ENCODE results near the gene INF2.

INF2 gene

DNA sequence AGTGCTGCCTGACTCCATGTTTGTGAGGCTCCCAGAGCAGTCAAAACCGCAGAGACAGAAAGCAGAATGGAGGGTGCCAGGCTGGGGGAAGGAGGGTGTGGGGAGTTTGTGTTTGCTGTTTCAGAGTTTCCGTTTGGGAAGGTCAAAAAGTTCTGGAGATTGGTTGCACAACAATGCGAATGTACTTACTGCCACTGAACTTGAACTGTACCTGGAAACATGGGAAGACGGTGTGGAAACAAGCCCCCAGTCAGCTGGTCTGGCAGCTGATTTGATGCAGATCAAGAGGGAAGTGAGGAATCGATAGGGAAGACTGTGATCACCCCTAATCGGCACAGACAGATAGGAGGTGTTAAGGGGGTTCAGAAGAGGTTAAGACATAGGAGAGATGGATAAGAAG lies 35.3 kb upstream of the INF2 start:
- Histone ChIP-seq H2AFZ (ENCODE audit: low read length) (no peak overlapping the region), H4K8ac (ENCODE audit: low read depth, low read length) (no peak overlapping the region), H3K9ac (ENCODE audit: low read depth, low read length, poor library complexity) (no peak overlapping the region), H3K9me3 (replicated peaks in 1 of 2; ENCODE audit: control insufficient read depth in 2 of 2, insufficient read depth in 1 of 2, low read depth in 1 of 2, low read length in 2 of 2) (peaks cover 8 to 24% of the 10 kb centered on the region in 2 donors), H3K36me3 (replicated peaks in 1 of 2; ENCODE audit: control insufficient read depth in 2 of 2, insufficient read depth in 2 of 2, low read length in 2 of 2) (no peaks in the 10 kb centered on the region), H2BK15ac (ENCODE audit: low read length) (no peak overlapping the region), H3K18ac (ENCODE audit: low read length) (no peak overlapping the region), H3K14ac (ENCODE audit: low read length) (peak overlapping the region; percentile 33), H3K4ac (ENCODE audit: low read length) (peak overlapping the region; percentile 19), H2BK12ac (ENCODE audit: low read length) (no peak overlapping the region), H3K4me3 (ENCODE audit: low read length in 2 of 2) (peak overlapping the region in 1 of 2 donors; percentile 43), H3K27ac (replicated peaks; ENCODE audit: low read length) (no peak overlapping the region), H3K4me1 (ENCODE audit: control insufficient read depth in 2 of 2, insufficient read depth in 1 of 2, low read depth in 1 of 2, low read length in 2 of 2) (peaks cover 0 to 6% of the 10 kb centered on the region in 2 donors), H3K4me2 (ENCODE audit: insufficient read depth, low read length, poor library complexity, severe bottlenecking) (no peak overlapping the region), H3K23ac (ENCODE audit: low read depth, low read length, poor library complexity) (no peak overlapping the region), H3K79me1 (ENCODE audit: low read depth, low read length) (peaks cover 3% of the 10 kb centered on the region), H4K91ac (ENCODE audit: low read depth, low read length, poor library complexity) (no peak overlapping the region), H3K27me3 (ENCODE audit: control insufficient read depth in 3 of 3, insufficient read depth in 3 of 3, low read depth in 1 of 3, low read length in 3 of 3) (no peaks in the 10 kb centered on the region), H2BK5ac (ENCODE audit: low read length) (no peak overlapping the region), H2BK120ac (ENCODE audit: low read depth, low read length) (no peak overlapping the region), H2AK5ac (ENCODE audit: low read depth, low read length) (no peak overlapping the region)
- no CpG with 5 or more reads among the region's 6 CpGs for WGBS, 2 donors (ENCODE audit: extremely low coverage in 2 of 2, insufficient read length in 2 of 2, insufficient replicate concordance in 1 of 2)
- DNase-seq (ENCODE audit: low spot score): no peak

DNA sequence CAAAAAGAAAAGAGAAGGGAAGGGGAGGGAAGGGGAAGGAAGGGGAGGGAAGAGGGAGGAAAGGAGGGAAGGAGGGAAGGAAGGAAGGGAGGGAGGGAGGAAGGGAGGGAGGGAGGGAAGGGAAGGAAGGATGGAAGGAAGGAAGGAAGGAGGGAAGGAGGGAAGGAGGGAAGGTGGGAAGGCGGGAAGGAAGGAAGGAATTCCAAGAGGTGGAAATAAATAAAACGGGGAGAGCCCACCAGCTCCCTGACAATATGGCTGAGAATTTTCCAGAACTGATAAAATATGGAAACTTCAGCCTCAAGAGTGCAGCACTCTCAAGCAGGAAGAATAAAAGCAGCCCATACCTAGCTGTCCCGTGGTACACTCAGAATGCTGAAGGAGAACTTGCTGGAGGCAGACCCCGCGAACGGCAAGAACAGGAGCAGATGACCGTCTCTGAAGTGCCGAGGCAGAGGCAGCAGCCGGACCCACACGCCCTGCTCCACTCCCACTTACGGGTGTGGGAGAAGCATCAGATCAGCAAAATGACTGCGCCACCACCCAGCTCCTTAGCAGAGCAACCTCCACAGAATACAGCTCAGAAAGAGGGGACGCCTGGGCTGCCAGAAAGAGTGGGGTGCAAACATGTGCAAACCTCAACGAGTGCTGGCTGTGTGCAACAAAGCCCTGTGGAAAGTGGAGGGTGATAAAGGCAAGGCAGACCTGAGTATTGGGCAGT lies 34.1 kb upstream of the INF2 start:
- Histone ChIP-seq H2AFZ (ENCODE audit: low read length) (no peak overlapping the region), H3K14ac (ENCODE audit: low read length) (no peak overlapping the region), H3K79me1 (ENCODE audit: low read depth, low read length) (peaks cover 8% of the 10 kb centered on the region), H3K27me3 (ENCODE audit: control insufficient read depth in 3 of 3, insufficient read depth in 3 of 3, low read depth in 1 of 3, low read length in 3 of 3) (no peaks in the 10 kb centered on the region), H2BK5ac (ENCODE audit: low read length) (no peak overlapping the region), H3K18ac (ENCODE audit: low read length) (peak overlapping the region; percentile 44), H3K27ac (replicated peaks; ENCODE audit: low read length) (no peak overlapping the region), H2BK12ac (ENCODE audit: low read length) (no peak overlapping the region), H3K4me3 (ENCODE audit: low read length in 2 of 2) (no peak overlapping the region), H3K4me1 (ENCODE audit: control insufficient read depth in 2 of 2, insufficient read depth in 1 of 2, low read depth in 1 of 2, low read length in 2 of 2) (peaks cover 0 to 6% of the 10 kb centered on the region in 2 donors), H2BK120ac (ENCODE audit: low read depth, low read length) (peak overlapping the region; percentile 83), H4K8ac (ENCODE audit: low read depth, low read length) (no peak overlapping the region), H3K4ac (ENCODE audit: low read length) (no peak overlapping the region), H2BK15ac (ENCODE audit: low read length) (peak overlapping the region; percentile 55), H3K36me3 (replicated peaks in 1 of 2; ENCODE audit: control insufficient read depth in 2 of 2, insufficient read depth in 2 of 2, low read length in 2 of 2) (no peaks in the 10 kb centered on the region), H3K23ac (ENCODE audit: low read depth, low read length, poor library complexity) (no peak overlapping the region), H4K91ac (ENCODE audit: low read depth, low read length, poor library complexity) (no peak overlapping the region), H3K4me2 (ENCODE audit: insufficient read depth, low read length, poor library complexity, severe bottlenecking) (no peak overlapping the region), H2AK5ac (ENCODE audit: low read depth, low read length) (peak overlapping the region; percentile 79), H3K9ac (ENCODE audit: low read depth, low read length, poor library complexity) (no peak overlapping the region), H3K9me3 (replicated peaks in 1 of 2; ENCODE audit: control insufficient read depth in 2 of 2, insufficient read depth in 1 of 2, low read depth in 1 of 2, low read length in 2 of 2) (peaks cover 8 to 24% of the 10 kb centered on the region in 2 donors)
- no peak for DNase-seq (ENCODE audit: low spot score)
- no CpG with 5 or more reads among the region's 14 CpGs for WGBS, 2 donors (ENCODE audit: extremely low coverage in 2 of 2, insufficient read length in 2 of 2, insufficient replicate concordance in 1 of 2)

DNA sequence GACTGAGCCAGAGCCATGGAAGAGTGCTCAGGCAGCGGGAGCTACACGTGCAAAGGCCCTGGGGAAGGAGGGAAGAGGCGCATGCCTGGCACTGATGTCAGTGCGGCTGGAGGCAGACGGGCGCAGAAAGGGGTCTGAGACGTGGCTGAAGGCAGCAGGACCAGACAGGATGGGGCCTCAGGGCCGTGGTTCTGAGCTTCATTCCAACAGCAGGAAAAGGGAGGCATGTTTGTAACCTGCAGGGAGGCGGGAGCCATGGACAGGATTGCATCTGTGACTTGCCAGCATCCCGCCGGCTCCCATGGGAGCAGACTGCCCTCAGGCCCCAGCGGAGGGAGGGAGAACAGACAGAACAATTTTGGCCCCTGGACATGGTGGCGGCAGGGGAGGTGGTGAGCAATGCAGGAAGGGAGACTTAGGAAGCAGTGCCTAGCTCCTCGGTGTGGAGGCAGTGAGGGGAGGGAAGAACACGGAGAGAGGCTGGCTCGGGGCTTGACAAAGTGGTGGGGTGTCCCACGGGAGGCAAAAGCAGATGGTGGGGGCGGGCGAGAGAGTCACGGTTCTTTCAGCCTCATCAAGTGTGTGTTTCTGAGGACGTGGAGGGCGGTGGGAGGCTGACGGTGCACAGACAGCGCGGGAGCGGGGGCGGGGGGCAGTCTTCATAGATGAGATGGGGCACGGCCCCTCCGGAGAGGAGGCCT lies 33.3 kb upstream of the INF2 start:
- H3K27ac ChIP-seq (replicated peaks; ENCODE audit: low read length): no peak overlapping the region
- H4K8ac ChIP-seq (ENCODE audit: low read depth, low read length): no peak overlapping the region
- no peaks in the 10 kb centered on the region for H3K27me3 ChIP-seq (ENCODE audit: control insufficient read depth in 3 of 3, insufficient read depth in 3 of 3, low read depth in 1 of 3, low read length in 3 of 3)
- peak overlapping the region; percentile 84 for H2BK12ac ChIP-seq (ENCODE audit: low read length)
- peak overlapping the region; percentile 56 for H3K14ac ChIP-seq (ENCODE audit: low read length)
- no peak overlapping the region for H3K4me2 ChIP-seq (ENCODE audit: insufficient read depth, low read length, poor library complexity, severe bottlenecking)
- H2BK120ac ChIP-seq (ENCODE audit: low read depth, low read length): peak overlapping the region; percentile 91
- no peak overlapping the region for H3K4me3 ChIP-seq (ENCODE audit: low read length in 2 of 2)
- peak overlapping the region; percentile 32 for H2BK5ac ChIP-seq (ENCODE audit: low read length)
- H3K9ac ChIP-seq (ENCODE audit: low read depth, low read length, poor library complexity): no peak overlapping the region
- H2AFZ ChIP-seq (ENCODE audit: low read length): peak overlapping the region; percentile 31
- WGBS, 2 donors (ENCODE audit: extremely low coverage in 2 of 2, insufficient read length in 2 of 2, insufficient replicate concordance in 1 of 2): no CpG with 5 or more reads among the region's 29 CpGs
- peak overlapping the region; percentile 99 for H2AK5ac ChIP-seq (ENCODE audit: low read depth, low read length)
- peaks cover 8% of the 10 kb centered on the region for H3K79me1 ChIP-seq (ENCODE audit: low read depth, low read length)
- DNase-seq (ENCODE audit: low spot score): no peak
- H3K4ac ChIP-seq (ENCODE audit: low read length): peak overlapping the region; percentile 66
- peak overlapping the region; percentile 29 for H3K18ac ChIP-seq (ENCODE audit: low read length)
- peaks cover 2 to 6% of the 10 kb centered on the region in 2 donors for H3K4me1 ChIP-seq (ENCODE audit: control insufficient read depth in 2 of 2, insufficient read depth in 1 of 2, low read depth in 1 of 2, low read length in 2 of 2)
- peaks cover 8 to 26% of the 10 kb centered on the region in 2 donors for H3K9me3 ChIP-seq (replicated peaks in 1 of 2; ENCODE audit: control insufficient read depth in 2 of 2, insufficient read depth in 1 of 2, low read depth in 1 of 2, low read length in 2 of 2)
- no peak overlapping the region for H4K91ac ChIP-seq (ENCODE audit: low read depth, low read length, poor library complexity)
- peak overlapping the region; percentile 65 for H2BK15ac ChIP-seq (ENCODE audit: low read length)
- no peaks in the 10 kb centered on the region for H3K36me3 ChIP-seq (replicated peaks in 1 of 2; ENCODE audit: control insufficient read depth in 2 of 2, insufficient read depth in 2 of 2, low read length in 2 of 2)
- no peak overlapping the region for H3K23ac ChIP-seq (ENCODE audit: low read depth, low read length, poor library complexity)

DNA sequence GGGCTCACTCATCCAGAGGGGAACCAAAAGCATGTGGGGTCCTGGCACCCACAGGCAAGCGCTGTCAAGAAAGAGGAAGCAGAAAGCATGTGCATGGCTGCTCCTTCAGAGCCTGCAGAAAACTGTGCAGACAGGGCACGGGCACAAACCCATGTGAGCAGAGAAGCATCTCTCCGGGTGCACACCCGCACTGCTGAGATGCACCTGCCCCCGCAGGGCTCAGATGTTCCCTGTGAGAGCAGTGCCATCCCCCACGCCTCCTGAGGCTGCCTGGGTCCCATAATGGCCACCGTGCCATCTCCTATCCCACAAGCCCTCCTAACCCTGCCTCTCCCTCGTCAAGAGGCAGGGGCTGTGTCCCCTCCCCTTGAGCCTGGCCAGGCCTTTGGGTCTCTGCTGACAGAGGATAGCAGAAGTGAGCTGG lies 32.3 kb upstream of the INF2 start:
- H3K23ac ChIP-seq (ENCODE audit: low read depth, low read length, poor library complexity): no peak overlapping the region
- peaks cover 8 to 24% of the 10 kb centered on the region in 2 donors for H3K9me3 ChIP-seq (replicated peaks in 1 of 2; ENCODE audit: control insufficient read depth in 2 of 2, insufficient read depth in 1 of 2, low read depth in 1 of 2, low read length in 2 of 2)
- no peak overlapping the region for H2BK120ac ChIP-seq (ENCODE audit: low read depth, low read length)
- no peaks in the 10 kb centered on the region for H3K27me3 ChIP-seq (ENCODE audit: control insufficient read depth in 3 of 3, insufficient read depth in 3 of 3, low read depth in 1 of 3, low read length in 3 of 3)
- peak overlapping the region; percentile 22 for H2BK15ac ChIP-seq (ENCODE audit: low read length)
- peak overlapping the region; percentile 59 for H2BK12ac ChIP-seq (ENCODE audit: low read length)
- WGBS, 2 donors (ENCODE audit: extremely low coverage in 2 of 2, insufficient read length in 2 of 2, insufficient replicate concordance in 1 of 2): no CpG with 5 or more reads among the region's 8 CpGs
- DNase-seq (ENCODE audit: low spot score): no peak
- H3K18ac ChIP-seq (ENCODE audit: low read length): peak overlapping the region; percentile 2
- H3K79me1 ChIP-seq (ENCODE audit: low read depth, low read length): peaks cover 8% of the 10 kb centered on the region
- H3K14ac ChIP-seq (ENCODE audit: low read length): no peak overlapping the region
- no peak overlapping the region for H4K91ac ChIP-seq (ENCODE audit: low read depth, low read length, poor library complexity)
- no peak overlapping the region for H3K4me2 ChIP-seq (ENCODE audit: insufficient read depth, low read length, poor library complexity, severe bottlenecking)
- no peak overlapping the region for H2BK5ac ChIP-seq (ENCODE audit: low read length)
- no peak overlapping the region for H3K27ac ChIP-seq (replicated peaks; ENCODE audit: low read length)
- no peak overlapping the region for H3K9ac ChIP-seq (ENCODE audit: low read depth, low read length, poor library complexity)
- peak overlapping the region; percentile 70 for H4K8ac ChIP-seq (ENCODE audit: low read depth, low read length)
- H2AK5ac ChIP-seq (ENCODE audit: low read depth, low read length): peak overlapping the region; percentile 94
- H3K4ac ChIP-seq (ENCODE audit: low read length): no peak overlapping the region
- H3K36me3 ChIP-seq (replicated peaks in 1 of 2; ENCODE audit: control insufficient read depth in 2 of 2, insufficient read depth in 2 of 2, low read length in 2 of 2): no peaks in the 10 kb centered on the region
- H3K4me3 ChIP-seq (ENCODE audit: low read length in 2 of 2): no peak overlapping the region
- peak overlapping the region; percentile 36 for H2AFZ ChIP-seq (ENCODE audit: low read length)
- peaks cover 2 to 6% of the 10 kb centered on the region in 2 donors for H3K4me1 ChIP-seq (ENCODE audit: control insufficient read depth in 2 of 2, insufficient read depth in 1 of 2, low read depth in 1 of 2, low read length in 2 of 2)
